Stimulated activated CD4-positive, alpha-beta T cell treated with anti-CD3 and anti-CD28 coated beads, Interleukin-2, amount 100 ng/mL, for 24 hours (primary cell): ENCODE measurements around the gene TRPM3.

Source experiments
- DNase-seq, 2 donors: peaks; one replicate each; pipeline ENCODE4 v3.0.0-alpha.2; 2020

TRPM3 gene

DNA sequence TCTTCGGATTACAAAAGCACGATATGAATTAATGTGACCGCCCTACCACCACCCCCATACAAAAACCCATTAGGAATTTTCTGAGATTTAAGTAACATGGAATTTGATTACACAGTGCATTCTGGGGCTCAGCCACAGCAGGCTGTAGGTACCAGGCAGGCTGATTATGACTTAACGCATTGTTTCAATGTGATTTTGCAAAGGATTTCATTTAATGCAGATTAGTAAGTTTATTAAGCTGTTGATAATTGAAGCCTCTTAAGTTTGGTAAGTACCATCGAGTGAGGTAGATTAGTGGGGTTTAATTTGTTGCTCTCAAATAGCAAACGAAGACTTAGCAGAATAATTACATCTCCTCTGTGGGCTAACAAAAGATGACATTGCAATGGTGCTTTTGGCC is 240.1 kb downstream of the TRPM3 start:
- DNase-seq, result no peak

DNA sequence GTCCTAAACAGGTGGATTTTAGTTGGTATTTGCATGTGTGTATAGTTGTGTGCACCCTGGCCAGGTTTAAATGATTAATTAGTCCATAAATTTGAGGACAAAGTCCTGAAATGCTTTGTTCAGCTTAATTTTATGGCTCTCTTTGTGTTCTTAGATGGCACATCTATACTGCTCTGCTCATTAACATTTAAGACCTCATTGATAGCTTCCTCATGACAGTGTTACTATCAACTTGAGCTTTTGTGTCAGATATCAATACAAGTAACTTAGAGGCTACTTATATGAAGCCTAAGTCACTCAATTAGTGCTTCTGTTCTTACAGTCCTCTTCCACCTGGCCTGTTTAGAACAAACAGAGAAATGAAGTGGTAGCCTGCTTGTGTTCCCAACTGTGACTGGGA is 240.9 kb downstream of the TRPM3 start:
- no peak for DNase-seq

GRCh38 chr9:70878576-70878975 is 242.8 kb downstream of the TRPM3 start:
- DNase-seq, result no peak

DNA sequence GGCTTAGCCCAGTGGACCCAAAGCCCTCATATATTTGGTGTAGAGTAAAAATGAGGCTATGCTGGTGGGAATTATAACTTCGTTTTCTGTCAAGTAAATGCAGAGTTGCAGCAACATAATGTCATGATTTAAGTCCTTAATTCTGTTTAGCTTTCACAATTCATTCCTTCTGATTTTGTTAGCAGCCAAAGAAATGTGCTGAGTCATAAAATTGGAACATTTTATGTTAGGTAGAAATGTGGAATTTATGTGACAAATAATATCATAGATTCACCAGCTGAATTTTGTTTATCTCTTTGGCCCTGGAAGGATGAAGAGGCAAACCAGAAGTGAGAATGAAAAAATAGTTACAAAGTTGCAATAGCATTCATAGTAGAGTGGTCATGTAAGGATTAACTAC is 247.0 kb downstream of the TRPM3 start:
- no peak for DNase-seq

- no peak for DNase-seq
Measured at GRCh38 chr9:70873506-70873905, 247.9 kb downstream of the TRPM3 start.

DNA sequence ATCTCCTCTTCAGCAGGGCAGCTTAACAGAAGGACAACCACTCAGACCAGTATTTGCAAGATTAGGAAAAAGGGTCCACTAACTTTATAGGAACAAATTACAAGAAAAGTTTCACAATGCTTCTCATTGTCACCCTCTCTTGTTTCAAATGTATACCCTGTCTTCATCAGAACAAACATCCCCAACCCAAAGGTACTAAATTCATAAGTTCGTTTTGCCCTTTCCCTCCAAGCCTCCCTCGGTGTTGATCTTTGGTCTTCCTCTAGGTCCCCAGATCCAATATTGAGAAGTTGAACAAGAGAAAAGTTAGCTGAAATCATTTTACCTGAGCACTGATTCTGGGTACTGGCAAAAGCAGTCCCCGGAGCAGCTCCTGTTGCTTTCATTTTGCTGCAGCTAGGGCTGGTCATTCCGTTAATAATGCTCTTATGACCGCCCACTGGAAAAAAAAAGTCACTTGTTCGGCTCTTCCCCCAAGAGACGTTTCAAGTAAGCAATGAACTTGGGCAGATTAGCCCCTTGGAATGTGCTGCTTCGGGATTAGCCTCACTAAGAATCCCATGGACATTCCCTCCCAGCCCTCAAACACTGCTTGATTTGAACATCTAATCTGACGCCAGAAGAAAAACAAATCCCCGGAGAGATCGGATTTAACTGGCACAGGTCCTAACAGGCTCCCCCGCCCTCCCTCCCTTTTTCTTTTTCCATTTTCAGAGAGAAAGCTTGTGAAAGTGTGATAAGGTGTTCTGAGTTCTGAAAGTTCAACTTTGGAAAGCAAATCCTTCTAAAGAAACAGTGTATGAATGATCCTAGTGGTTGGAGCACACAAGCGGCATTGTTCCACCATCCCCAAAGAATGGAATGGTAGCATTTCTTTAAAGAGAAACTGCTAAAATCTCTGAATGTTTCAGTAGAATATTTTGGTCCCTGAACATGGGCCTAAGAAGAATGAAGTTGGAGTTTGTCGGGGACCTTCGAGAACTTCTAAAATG is 252.5 kb downstream of the TRPM3 start:
- DNase-seq, result no peak

DNA sequence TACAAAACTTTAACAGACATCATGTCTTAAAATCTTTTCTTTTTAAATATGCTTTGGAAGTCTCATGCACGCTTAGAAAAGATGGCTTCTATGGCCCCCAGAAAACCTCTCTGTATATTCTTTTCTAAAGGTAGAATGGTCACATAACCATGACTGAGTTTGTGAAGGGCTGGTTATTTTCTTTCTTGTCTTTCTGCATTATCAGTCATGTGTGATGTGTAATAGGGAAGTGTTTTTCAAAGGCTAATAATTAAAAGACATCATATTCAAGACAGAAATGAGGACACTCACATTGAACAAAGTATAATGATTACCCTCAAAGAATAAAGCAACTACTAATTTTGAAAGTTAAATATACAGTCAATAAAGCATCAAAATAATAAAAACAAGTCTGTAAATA is 253.4 kb downstream of the TRPM3 start:
- DNase-seq, result no peak

GRCh38 chr9:70865471-70865870 is 255.9 kb downstream of the TRPM3 start:
- no peak for DNase-seq

DNA sequence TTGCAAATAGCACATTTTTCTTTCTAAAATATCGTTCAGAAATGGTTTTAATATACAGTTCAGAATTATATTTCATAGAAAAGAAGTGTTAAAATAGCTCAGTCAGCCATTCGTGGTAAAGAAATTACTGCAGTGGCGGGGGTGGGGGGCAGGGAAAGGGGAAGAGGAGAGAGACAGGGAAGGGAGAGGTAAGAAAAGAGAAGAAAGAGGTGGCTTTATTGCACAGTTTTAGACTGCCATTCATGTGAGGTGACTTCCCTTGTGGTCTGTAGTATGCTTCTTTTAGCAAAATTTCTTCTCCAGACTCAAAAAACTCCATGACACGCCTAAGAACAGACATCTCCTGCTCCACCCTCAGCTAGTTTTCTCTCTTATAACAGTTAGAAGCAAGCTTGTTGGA is 259.6 kb downstream of the TRPM3 start:
- DNase-seq, result no peak

DNA sequence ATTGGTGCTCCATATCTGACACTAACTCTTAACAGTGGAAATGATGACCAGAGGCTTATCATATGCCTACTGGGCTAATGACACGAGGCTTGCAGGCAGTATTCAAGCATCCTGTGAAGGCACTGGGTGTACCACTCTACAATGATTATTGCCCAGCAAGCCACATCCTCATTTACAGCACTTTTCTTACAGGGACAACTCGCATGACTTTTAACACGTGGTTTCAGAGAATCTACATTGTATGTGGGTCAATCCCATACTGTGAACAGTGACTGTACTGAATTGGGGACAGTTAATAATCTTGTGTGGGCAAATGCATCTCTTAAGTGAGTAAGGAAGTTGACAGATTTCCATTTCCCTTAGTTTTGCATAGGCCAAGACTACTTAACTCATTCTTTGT is 260.0 kb downstream of the TRPM3 start:
- no peak for DNase-seq

GRCh38 chr9:70859694-70860093 is 261.7 kb downstream of the TRPM3 start:
- DNase-seq, result no peak

GRCh38 chr9:70856411-70856810 is 265.0 kb downstream of the TRPM3 start:
- DNase-seq, result no peak

DNA sequence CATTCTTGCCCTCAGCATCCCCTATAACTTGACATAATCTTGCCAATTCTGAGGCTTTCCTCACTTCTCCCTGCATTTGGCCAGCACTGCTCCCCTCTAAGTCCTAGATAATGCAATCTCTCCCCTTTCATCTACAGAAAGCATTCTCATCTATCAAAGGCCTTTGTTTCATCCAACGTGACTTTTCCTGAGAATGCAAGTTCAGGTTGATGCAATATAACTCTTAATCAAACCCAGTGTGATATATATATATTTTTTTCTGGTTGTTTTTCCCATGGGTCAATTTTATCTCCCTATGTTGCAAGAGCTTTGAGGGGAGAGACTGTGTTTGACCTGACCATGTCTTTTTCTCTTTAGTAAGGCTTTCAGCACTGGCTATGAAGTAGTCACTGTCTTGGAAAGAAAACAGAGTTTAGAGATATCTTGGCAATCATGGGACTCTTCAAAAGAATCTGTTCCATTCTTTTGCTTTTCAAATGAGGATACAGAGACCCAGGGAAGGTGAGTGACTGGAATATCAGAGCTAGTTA is 268.6 kb downstream of the TRPM3 start:
- no peak for DNase-seq

DNA sequence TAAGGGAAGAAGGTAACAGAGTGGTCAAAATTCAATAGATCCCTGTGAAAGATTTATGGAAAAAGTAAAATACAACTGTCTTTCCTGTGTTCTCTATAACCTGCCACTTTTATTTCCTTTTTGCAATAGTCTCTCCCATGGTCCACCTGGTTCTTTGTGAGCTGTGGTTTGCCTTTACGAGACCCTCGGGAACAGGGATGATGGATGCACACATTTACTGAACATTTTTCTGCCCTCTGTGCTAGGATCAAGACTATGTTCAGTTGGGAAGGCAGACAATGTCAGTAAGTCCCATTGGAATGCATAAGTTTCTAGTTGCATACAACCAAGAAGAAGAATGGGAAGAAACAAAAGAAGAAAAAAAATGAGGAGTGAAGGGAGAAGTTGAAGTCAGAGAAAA is 281.2 kb downstream of the TRPM3 start:
- DNase-seq, result no peak

DNA sequence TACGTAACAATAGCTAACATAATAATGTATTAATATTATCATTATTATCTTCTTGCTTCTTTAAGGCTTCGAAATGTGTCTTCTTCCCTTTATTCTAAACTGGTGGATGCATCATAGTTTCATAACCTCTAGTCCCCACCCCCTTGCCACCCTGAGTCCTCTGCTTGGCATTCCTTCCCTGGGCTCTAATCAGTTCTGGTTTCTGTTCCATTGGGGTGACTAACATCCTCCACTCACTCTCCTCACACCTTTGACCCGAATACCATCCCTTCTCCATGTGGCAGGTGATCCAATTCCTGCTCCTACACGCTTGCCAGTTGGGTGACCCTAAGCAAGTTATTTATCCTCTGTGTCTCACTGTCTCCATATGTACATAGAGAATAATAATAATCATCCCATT is 286.1 kb downstream of the TRPM3 start:
- DNase-seq, result no peak

GRCh38 chr9:70832492-70832891 is 288.9 kb downstream of the TRPM3 start:
- no peak for DNase-seq

- no peak for DNase-seq
Measured at GRCh38 chr9:70830618-70831017, 290.8 kb downstream of the TRPM3 start.

GRCh38 chr9:70829591-70830265 is 291.7 kb downstream of the TRPM3 start:
- DNase-seq, result no peak

- no peak for DNase-seq
Measured at GRCh38 chr9:70826562-70826961, 294.9 kb downstream of the TRPM3 start.

DNA sequence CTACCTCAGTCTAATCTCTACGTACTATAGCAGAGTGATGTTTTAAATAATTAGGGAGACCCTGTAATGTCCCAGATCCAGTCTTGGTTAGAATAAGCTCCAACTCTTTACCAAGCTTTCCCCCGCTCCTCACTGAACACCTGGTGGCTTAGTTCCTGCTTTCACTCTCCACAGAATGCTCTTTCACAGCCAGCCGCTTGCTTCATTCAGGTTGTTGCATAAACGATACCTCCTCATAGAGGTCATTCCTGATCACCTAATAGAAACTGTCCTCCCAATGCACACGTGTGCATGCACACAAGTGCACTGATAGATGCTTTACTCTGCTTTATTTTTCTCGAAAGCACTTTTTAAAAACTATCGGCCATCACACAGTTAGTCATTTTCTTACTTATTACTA is 298.1 kb downstream of the TRPM3 start:
- DNase-seq, result no peak

DNA sequence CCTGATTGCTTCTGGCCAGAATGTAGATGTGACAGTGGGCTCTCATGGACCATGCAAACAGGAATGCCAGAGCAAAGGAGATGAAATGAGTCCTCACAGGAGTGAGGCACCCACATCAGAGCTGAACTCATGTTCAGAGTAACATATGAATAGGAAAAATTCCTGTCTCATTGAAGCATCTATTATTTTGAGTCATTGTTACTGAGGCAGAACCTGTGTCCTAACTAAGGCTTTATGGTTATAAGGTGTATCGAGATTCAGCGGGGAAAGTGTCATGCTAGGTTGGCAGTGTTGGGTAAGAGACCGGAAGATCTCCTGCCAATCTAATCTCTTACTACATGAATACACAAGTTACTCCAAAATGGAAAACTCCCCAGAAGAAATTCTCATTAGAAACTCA is 304.1 kb downstream of the TRPM3 start:
- no peak for DNase-seq

DNA sequence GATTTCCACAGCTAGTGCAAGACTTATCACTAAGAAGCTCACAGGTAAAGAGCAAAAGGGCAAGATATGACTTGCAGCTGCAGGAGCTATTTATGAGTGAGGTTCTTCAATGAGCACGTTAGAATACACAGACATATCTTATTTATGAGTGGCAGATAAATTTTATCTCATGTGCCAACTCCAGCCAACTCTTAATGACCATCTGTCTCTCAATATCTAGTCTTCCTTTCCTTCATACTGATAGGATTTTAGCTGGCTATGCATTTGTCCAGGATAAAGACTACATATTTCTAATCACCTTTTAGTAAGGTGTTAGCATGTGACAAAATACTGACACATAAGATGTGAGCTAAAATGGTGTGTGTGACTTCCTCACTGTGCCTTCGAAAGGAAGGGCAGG is 304.5 kb downstream of the TRPM3 start:
- no peak for DNase-seq

DNA sequence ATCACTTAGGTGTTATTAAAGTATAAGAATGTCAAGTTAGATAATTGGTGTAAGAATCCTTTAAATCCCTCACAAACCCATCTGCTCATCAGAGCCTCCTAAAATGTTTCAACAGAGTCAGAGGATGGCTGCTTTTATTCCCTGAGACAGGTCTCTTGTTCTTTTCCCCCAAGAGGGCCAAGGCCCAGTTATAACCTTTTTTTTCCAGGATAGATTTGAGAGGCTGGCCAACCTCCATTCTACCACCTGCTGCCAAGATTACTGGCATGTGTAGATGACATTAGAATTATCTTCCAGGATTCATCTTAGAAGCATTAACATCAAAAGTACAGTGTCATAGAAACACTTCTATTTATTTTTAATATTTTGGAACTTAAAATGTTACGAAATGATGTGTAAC is 305.1 kb downstream of the TRPM3 start:
- no peak for DNase-seq

GRCh38 chr9:70814597-70814996 is 306.8 kb downstream of the TRPM3 start:
- DNase-seq, result no peak
